ENCODE results near the gene BSPH1.

BSPH1 gene

GRCh38 chr19:48004236-48004635, 12.3 kb upstream of the BSPH1 start:
- no peak for TF ChIP-seq ESRRG (CRISPR knock-in tag; IDR thresholded peaks at IDR 0.05)
- no peak for TF ChIP-seq CREB5 (CRISPR knock-in tag; IDR thresholded peaks at IDR 0.05; ENCODE audit: low read depth)
- TF ChIP-seq ZNF8 (CRISPR knock-in tag; IDR thresholded peaks at IDR 0.05): no peak
- no peak for TF ChIP-seq ZFP3 (CRISPR knock-in tag; IDR thresholded peaks at IDR 0.05)
- TF ChIP-seq OSR1 (CRISPR knock-in tag; IDR thresholded peaks at IDR 0.05): no peak
- TF ChIP-seq POU6F1 (CRISPR knock-in tag; IDR thresholded peaks at IDR 0.05; ENCODE audit: borderline replicate concordance, low read depth): no peak
- TF ChIP-seq TOX (CRISPR knock-in tag; IDR thresholded peaks at IDR 0.05; ENCODE audit: borderline replicate concordance): no peak
- no peak for TF ChIP-seq ZNF70 (CRISPR knock-in tag; IDR thresholded peaks at IDR 0.05)
- TF ChIP-seq PATZ1 (CRISPR knock-in tag; IDR thresholded peaks at IDR 0.05; ENCODE audit: borderline replicate concordance): no peak
- no peak for TF ChIP-seq TSHZ2 (CRISPR knock-in tag; IDR thresholded peaks at IDR 0.05)
- no peak for ATAC-seq

- no peak for ATAC-seq
Measured at GRCh38 chr19:48000846-48001245, 8.9 kb upstream of the BSPH1 start.

GRCh38 chr19:47998800-47999199, 6.8 kb upstream of the BSPH1 start:
- ATAC-seq: no peak
- TF ChIP-seq BACH2 (CRISPR knock-in tag; IDR thresholded peaks at IDR 0.05; ENCODE audit: borderline replicate concordance) (no peak), CSDC2 (CRISPR knock-in tag; IDR thresholded peaks at IDR 0.05) (no peak), ZNF70 (CRISPR knock-in tag; IDR thresholded peaks at IDR 0.05) (no peak), TCF4 (CRISPR knock-in tag; IDR thresholded peaks at IDR 0.05; ENCODE audit: borderline replicate concordance) (no peak), ZNF565 (CRISPR knock-in tag; conservative IDR thresholded peaks at IDR 0.05; ENCODE audit: low read depth) (no peak), PPARA (CRISPR knock-in tag; IDR thresholded peaks at IDR 0.05; ENCODE audit: borderline replicate concordance) (no peak), GLIS3 (CRISPR knock-in tag; IDR thresholded peaks at IDR 0.05) (no peak), SNAI2 (CRISPR knock-in tag; IDR thresholded peaks at IDR 0.05) (no peak), PATZ1 (CRISPR knock-in tag; IDR thresholded peaks at IDR 0.05; ENCODE audit: borderline replicate concordance) (no peak), ZC3H10 (CRISPR knock-in tag; IDR thresholded peaks at IDR 0.05) (no peak), OSR1 (CRISPR knock-in tag; IDR thresholded peaks at IDR 0.05) (no peak), ZFP3 (CRISPR knock-in tag; IDR thresholded peaks at IDR 0.05) (no peak)

More at GRCh38 chr19:48000846-48001245, 8.9 kb upstream of the BSPH1 start:
- TF ChIP-seq ZNF565 (CRISPR knock-in tag; conservative IDR thresholded peaks at IDR 0.05; ENCODE audit: low read depth) (no peak), POU6F1 (CRISPR knock-in tag; IDR thresholded peaks at IDR 0.05; ENCODE audit: borderline replicate concordance, low read depth) (no peak), PATZ1 (CRISPR knock-in tag; IDR thresholded peaks at IDR 0.05; ENCODE audit: borderline replicate concordance) (no peak), ZFP3 (CRISPR knock-in tag; IDR thresholded peaks at IDR 0.05) (no peak), RARB (CRISPR knock-in tag; IDR thresholded peaks at IDR 0.05) (no peak)
